GM18907 (cell line): ENCODE results near the gene STON2.
"Not testable (repeated sequence)": the region's sequence is repeated elsewhere in the genome, so short reads cannot be mapped to it uniquely, and the experiment has no call there.

Source experiments
- ATAC-seq: cut with Tn5 transposase; IDR thresholded peaks from one replicate; pipeline ENCODE4 v1.9.1; 2021; ENCODE audit warnings: mild to moderate bottlenecking, moderate library complexity; ENCODE audit not compliant: unreplicated experiment

STON2 gene

GRCh38 chr14:81273521-81273920 lies 126.6 kb downstream of the STON2 start:
- ATAC-seq = no peak

- no peak for ATAC-seq
These were observed 127.8 kb downstream of the STON2 start for GRCh38 chr14:81272317-81272716.

- no peak for ATAC-seq
These were observed 130.1 kb downstream of the STON2 start for GRCh38 chr14:81269979-81270375.

- peak; percentile 79 for ATAC-seq
These were observed 130.8 kb downstream of the STON2 start for GRCh38 chr14:81269100-81269978.

GRCh38 chr14:81268016-81268416 lies 132.1 kb downstream of the STON2 start:
- no peak for ATAC-seq

GRCh38 chr14:81265636-81266169 lies 134.4 kb downstream of the STON2 start:
- no peak for ATAC-seq

- ATAC-seq = no peak
These were observed 135.5 kb downstream of the STON2 start for GRCh38 chr14:81264671-81265070.

GRCh38 chr14:81263777-81264410 lies 136.2 kb downstream of the STON2 start:
- ATAC-seq = no peak

GRCh38 chr14:81261176-81261575 lies 138.9 kb downstream of the STON2 start:
- ATAC-seq = no peak

GRCh38 chr14:81260732-81261131 lies 139.4 kb downstream of the STON2 start:
- no peak for ATAC-seq

GRCh38 chr14:81256289-81256960 lies 143.7 kb downstream of the STON2 start:
- ATAC-seq = peak; percentile 71

GRCh38 chr14:81252278-81252677 lies 147.8 kb downstream of the STON2 start:
- ATAC-seq = no peak

- ATAC-seq = no peak
These were observed 152.8 kb downstream of the STON2 start for GRCh38 chr14:81247271-81247766.

GRCh38 chr14:81246461-81247270 lies 153.5 kb downstream of the STON2 start:
- no peak for ATAC-seq

GRCh38 chr14:81245771-81246170 lies 154.4 kb downstream of the STON2 start:
- ATAC-seq = no peak

- ATAC-seq = not testable (repeated sequence)
These were observed 155.7 kb downstream of the STON2 start for GRCh38 chr14:81244431-81244830.

- ATAC-seq = no peak
These were observed 156.6 kb downstream of the STON2 start for GRCh38 chr14:81243499-81243898.

GRCh38 chr14:81236849-81237248 lies 163.3 kb downstream of the STON2 start:
- not testable (repeated sequence) for ATAC-seq

GRCh38 chr14:81236138-81236537 lies 164.0 kb downstream of the STON2 start:
- ATAC-seq = no peak

- ATAC-seq = no peak
These were observed 165.0 kb downstream of the STON2 start for GRCh38 chr14:81235096-81235495.
